ENCODE results near the gene MAX.

The MAX gene, protein sequence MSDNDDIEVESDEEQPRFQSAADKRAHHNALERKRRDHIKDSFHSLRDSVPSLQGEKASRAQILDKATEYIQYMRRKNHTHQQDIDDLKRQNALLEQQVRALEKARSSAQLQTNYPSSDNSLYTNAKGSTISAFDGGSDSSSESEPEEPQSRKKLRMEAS

GRCh38 chr14:65102441-65103149 is at the start of gene MAX:
TSS of gene MAX (minus strand) at chr14:65102517. CDS start at chr14:65102339, 178 bp downstream.
- Histone ChIP-seq H3K27ac (ENCODE audit: low read depth, low read length) (peak within 1 kb of the TSS; percentile 86), H3K4me1 (ENCODE audit: control insufficient read depth in 5 of 5, insufficient read depth in 5 of 5, low read length in 5 of 5) (peaks cover 14 to 37% (median 35%) of the 10 kb centered on the region in 5 donors), H3K9ac (ENCODE audit: low read length in 5 of 5) (peak within 1 kb of the TSS; percentile 48 to 96 (median 94))

DNA sequence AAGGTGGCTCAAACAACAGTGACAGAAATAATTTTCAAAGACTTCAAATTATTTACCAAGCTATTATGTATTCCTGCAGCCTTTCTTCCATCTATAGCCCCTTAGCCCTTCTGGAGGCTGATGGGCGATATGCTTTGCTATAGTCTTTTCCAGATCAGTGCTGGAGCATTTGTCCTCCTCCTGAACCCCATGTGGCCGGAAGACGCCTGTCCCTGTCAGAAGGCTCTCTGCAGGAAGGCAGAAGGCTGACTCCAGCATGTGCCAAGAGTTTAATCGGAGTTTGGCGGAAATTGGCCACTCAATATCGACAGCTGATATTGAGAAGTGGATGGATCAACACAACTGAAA is 49.3 kb upstream of the MAX start:
- no peaks in the 10 kb centered on the region for H3K9me3 ChIP-seq (ENCODE audit: control insufficient read depth in 5 of 5, low read length in 5 of 5)
- H3K27me3 ChIP-seq (ENCODE audit: control insufficient read depth in 5 of 5, insufficient read depth in 4 of 5, low read length in 5 of 5), result no peaks in the 10 kb centered on the region
- no peaks in the 10 kb centered on the region for H3K36me3 ChIP-seq (ENCODE audit: control insufficient read depth in 5 of 5, insufficient read depth in 5 of 5, low read length in 5 of 5)
- H3K4me3 ChIP-seq (ENCODE audit: low read depth in 1 of 5, low read length in 5 of 5), result no peak overlapping the region
- no peak overlapping the region for H3K27ac ChIP-seq (ENCODE audit: low read depth, low read length)
- H3K4me1 ChIP-seq (ENCODE audit: control insufficient read depth in 5 of 5, insufficient read depth in 5 of 5, low read length in 5 of 5), result peaks cover 2 to 8% (median 4%) of the 10 kb centered on the region in 5 donors
- H3K9ac ChIP-seq (ENCODE audit: low read length in 5 of 5), result no peak overlapping the region

More at GRCh38 chr14:65102441-65103149, at the start of gene MAX:
- H3K36me3 ChIP-seq (ENCODE audit: control insufficient read depth in 5 of 5, insufficient read depth in 5 of 5, low read length in 5 of 5), result no peaks in the 10 kb centered on the region
- H3K27me3 ChIP-seq (ENCODE audit: control insufficient read depth in 5 of 5, insufficient read depth in 4 of 5, low read length in 5 of 5), result no peaks in the 10 kb centered on the region
- H3K9me3 ChIP-seq (ENCODE audit: control insufficient read depth in 5 of 5, low read length in 5 of 5), result no peaks in the 10 kb centered on the region
- peak within 1 kb of the TSS; percentile 77 to 89 (median 85) for H3K4me3 ChIP-seq (ENCODE audit: low read depth in 1 of 5, low read length in 5 of 5)

GRCh38 chr14:65150898-65151608 is 48.7 kb upstream of the MAX start:
- H3K4me3 ChIP-seq (ENCODE audit: low read depth in 1 of 5, low read length in 5 of 5), result no peak overlapping the region
- H3K4me1 ChIP-seq (ENCODE audit: control insufficient read depth in 5 of 5, insufficient read depth in 5 of 5, low read length in 5 of 5), result peaks cover 0 to 3% (median 0%) of the 10 kb centered on the region in 5 donors
- H3K9ac ChIP-seq (ENCODE audit: low read length in 5 of 5), result no peak overlapping the region
- no peaks in the 10 kb centered on the region for H3K9me3 ChIP-seq (ENCODE audit: control insufficient read depth in 5 of 5, low read length in 5 of 5)
- H3K27ac ChIP-seq (ENCODE audit: low read depth, low read length), result no peak overlapping the region
- H3K27me3 ChIP-seq (ENCODE audit: control insufficient read depth in 5 of 5, insufficient read depth in 4 of 5, low read length in 5 of 5), result no peaks in the 10 kb centered on the region
- no peaks in the 10 kb centered on the region for H3K36me3 ChIP-seq (ENCODE audit: control insufficient read depth in 5 of 5, insufficient read depth in 5 of 5, low read length in 5 of 5)

GRCh38 chr14:65149116-65149515 is 46.8 kb upstream of the MAX start:
- Histone ChIP-seq H3K4me1 (ENCODE audit: control insufficient read depth in 5 of 5, insufficient read depth in 5 of 5, low read length in 5 of 5) (no peaks in the 10 kb centered on the region), H3K27ac (ENCODE audit: low read depth, low read length) (no peak overlapping the region), H3K36me3 (ENCODE audit: control insufficient read depth in 5 of 5, insufficient read depth in 5 of 5, low read length in 5 of 5) (no peaks in the 10 kb centered on the region), H3K9me3 (ENCODE audit: control insufficient read depth in 5 of 5, low read length in 5 of 5) (no peaks in the 10 kb centered on the region), H3K9ac (ENCODE audit: low read length in 5 of 5) (no peak overlapping the region), H3K27me3 (ENCODE audit: control insufficient read depth in 5 of 5, insufficient read depth in 4 of 5, low read length in 5 of 5) (peaks cover 2 to 6% (median 5%) of the 10 kb centered on the region in 5 donors), H3K4me3 (ENCODE audit: low read depth in 1 of 5, low read length in 5 of 5) (no peak overlapping the region)

DNA sequence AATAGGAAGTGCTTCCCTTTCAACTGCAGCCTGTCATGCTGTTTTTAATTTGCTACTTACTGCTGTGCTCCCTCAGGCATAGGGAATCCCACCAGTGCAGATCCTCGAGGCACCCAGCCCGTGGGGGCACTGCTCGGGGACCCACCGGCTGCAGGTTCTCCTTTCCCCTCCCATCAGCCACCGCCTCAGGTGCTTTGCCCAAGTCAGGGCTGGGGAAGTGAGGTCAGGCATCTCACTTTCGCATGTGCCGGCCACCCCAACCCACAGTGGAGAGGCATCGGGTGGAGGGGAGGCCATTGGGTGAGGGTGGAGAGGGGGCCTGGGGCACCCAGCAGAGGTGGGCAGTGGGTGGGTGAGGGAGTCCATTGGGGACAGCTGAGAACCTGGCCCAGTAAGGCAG is 41.9 kb upstream of the MAX start:
- Histone ChIP-seq H3K9me3 (ENCODE audit: control insufficient read depth in 5 of 5, low read length in 5 of 5) (no peaks in the 10 kb centered on the region), H3K9ac (ENCODE audit: low read length in 5 of 5) (no peak overlapping the region), H3K4me1 (ENCODE audit: control insufficient read depth in 5 of 5, insufficient read depth in 5 of 5, low read length in 5 of 5) (no peaks in the 10 kb centered on the region), H3K27ac (ENCODE audit: low read depth, low read length) (no peak overlapping the region), H3K36me3 (ENCODE audit: control insufficient read depth in 5 of 5, insufficient read depth in 5 of 5, low read length in 5 of 5) (no peaks in the 10 kb centered on the region), H3K27me3 (ENCODE audit: control insufficient read depth in 5 of 5, insufficient read depth in 4 of 5, low read length in 5 of 5) (peaks cover 6 to 13% (median 10%) of the 10 kb centered on the region in 5 donors), H3K4me3 (ENCODE audit: low read depth in 1 of 5, low read length in 5 of 5) (no peak overlapping the region)

DNA sequence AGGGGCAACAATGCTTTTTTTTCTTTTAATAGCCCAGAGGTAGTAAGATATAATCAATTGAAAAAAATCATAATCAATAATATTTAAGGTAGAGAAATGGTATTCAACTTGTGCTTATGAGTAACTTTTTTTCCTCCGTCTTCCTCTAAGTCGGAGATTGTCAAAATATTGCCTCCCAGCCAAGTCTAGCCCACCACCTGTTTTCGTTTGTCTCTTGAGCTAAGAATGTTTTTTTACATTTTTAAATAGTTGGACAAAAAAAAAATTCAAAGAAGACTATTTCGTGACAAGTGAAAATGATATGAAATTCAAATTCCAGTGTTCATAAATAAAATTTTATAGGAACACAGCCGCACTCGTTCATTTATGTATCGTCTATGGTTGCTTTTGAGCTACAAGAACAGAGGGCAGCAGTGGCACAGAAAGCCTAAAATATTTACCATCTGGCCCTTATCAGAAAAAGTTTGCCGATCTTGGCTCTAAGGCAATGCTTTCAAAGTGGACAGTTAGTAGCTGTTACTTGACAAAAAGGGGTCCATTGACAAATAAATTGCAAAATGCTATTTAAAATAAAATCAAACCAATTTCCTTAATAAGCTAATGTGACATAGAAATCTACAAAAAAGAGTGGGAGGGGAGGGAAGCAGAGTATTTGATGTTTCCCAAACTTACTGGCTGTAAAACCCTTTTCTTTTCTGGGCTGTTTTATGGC is 40.8 kb upstream of the MAX start:
- Histone ChIP-seq H3K27me3 (ENCODE audit: control insufficient read depth in 5 of 5, insufficient read depth in 4 of 5, low read length in 5 of 5) (peaks cover 6 to 13% (median 10%) of the 10 kb centered on the region in 5 donors), H3K4me1 (ENCODE audit: control insufficient read depth in 5 of 5, insufficient read depth in 5 of 5, low read length in 5 of 5) (no peaks in the 10 kb centered on the region), H3K4me3 (ENCODE audit: low read depth in 1 of 5, low read length in 5 of 5) (no peak overlapping the region), H3K9me3 (ENCODE audit: control insufficient read depth in 5 of 5, low read length in 5 of 5) (no peaks in the 10 kb centered on the region), H3K27ac (ENCODE audit: low read depth, low read length) (no peak overlapping the region), H3K36me3 (ENCODE audit: control insufficient read depth in 5 of 5, insufficient read depth in 5 of 5, low read length in 5 of 5) (no peaks in the 10 kb centered on the region), H3K9ac (ENCODE audit: low read length in 5 of 5) (no peak overlapping the region)

DNA sequence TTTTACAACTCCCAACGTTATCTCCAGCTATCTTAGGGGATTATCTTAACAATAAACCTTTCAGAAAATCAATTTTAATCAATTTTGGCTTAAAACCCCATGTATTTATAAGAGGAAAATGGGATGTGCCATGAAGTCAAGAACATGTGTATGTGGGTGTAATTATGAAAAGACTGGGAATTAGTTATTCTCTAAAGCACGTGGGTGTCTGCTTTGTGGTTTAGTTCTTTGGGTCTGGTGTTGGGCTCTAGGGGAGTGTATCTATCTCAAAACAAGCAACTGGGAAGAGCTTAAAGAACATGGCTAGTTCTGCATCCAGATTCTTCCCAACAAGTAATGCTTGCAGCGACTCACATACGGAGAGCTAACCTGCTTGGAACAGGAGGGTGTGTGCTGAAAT is 40.1 kb upstream of the MAX start:
- Histone ChIP-seq H3K27me3 (ENCODE audit: control insufficient read depth in 5 of 5, insufficient read depth in 4 of 5, low read length in 5 of 5) (peaks cover 6 to 13% (median 10%) of the 10 kb centered on the region in 5 donors), H3K4me3 (ENCODE audit: low read depth in 1 of 5, low read length in 5 of 5) (no peak overlapping the region), H3K9ac (ENCODE audit: low read length in 5 of 5) (no peak overlapping the region), H3K27ac (ENCODE audit: low read depth, low read length) (no peak overlapping the region), H3K4me1 (ENCODE audit: control insufficient read depth in 5 of 5, insufficient read depth in 5 of 5, low read length in 5 of 5) (no peaks in the 10 kb centered on the region), H3K36me3 (ENCODE audit: control insufficient read depth in 5 of 5, insufficient read depth in 5 of 5, low read length in 5 of 5) (no peaks in the 10 kb centered on the region), H3K9me3 (ENCODE audit: control insufficient read depth in 5 of 5, low read length in 5 of 5) (no peaks in the 10 kb centered on the region)

DNA sequence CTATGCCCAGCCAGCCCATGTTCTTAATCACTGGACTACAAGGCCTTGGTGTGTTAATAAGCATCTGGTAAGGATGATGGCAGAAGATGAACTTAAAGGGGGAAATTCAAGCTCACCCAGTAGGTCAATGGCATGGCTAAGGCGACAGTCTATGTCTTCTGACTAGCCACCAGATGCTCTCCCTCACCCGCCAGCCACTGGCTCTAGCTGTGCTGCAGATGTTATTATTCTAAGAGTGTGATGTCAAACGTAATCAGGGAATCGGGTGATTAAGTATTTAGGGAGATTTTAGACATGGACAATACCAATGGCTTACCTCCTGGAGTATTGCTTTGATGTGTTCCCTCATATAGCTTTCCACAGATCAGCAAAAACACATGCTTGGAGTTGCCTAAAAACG is 39.2 kb upstream of the MAX start:
- Histone ChIP-seq H3K9ac (ENCODE audit: low read length in 5 of 5) (no peak overlapping the region), H3K4me1 (ENCODE audit: control insufficient read depth in 5 of 5, insufficient read depth in 5 of 5, low read length in 5 of 5) (no peaks in the 10 kb centered on the region), H3K4me3 (ENCODE audit: low read depth in 1 of 5, low read length in 5 of 5) (no peak overlapping the region), H3K9me3 (ENCODE audit: control insufficient read depth in 5 of 5, low read length in 5 of 5) (no peaks in the 10 kb centered on the region), H3K27me3 (ENCODE audit: control insufficient read depth in 5 of 5, insufficient read depth in 4 of 5, low read length in 5 of 5) (peaks cover 6 to 13% (median 10%) of the 10 kb centered on the region in 5 donors), H3K27ac (ENCODE audit: low read depth, low read length) (no peak overlapping the region), H3K36me3 (ENCODE audit: control insufficient read depth in 5 of 5, insufficient read depth in 5 of 5, low read length in 5 of 5) (no peaks in the 10 kb centered on the region)

- H3K27ac ChIP-seq (ENCODE audit: low read depth, low read length), result no peak overlapping the region
- no peaks in the 10 kb centered on the region for H3K4me1 ChIP-seq (ENCODE audit: control insufficient read depth in 5 of 5, insufficient read depth in 5 of 5, low read length in 5 of 5)
- H3K4me3 ChIP-seq (ENCODE audit: low read depth in 1 of 5, low read length in 5 of 5), result no peak overlapping the region
- no peaks in the 10 kb centered on the region for H3K27me3 ChIP-seq (ENCODE audit: control insufficient read depth in 5 of 5, insufficient read depth in 4 of 5, low read length in 5 of 5)
- H3K9me3 ChIP-seq (ENCODE audit: control insufficient read depth in 5 of 5, low read length in 5 of 5), result no peaks in the 10 kb centered on the region
- no peak overlapping the region for H3K9ac ChIP-seq (ENCODE audit: low read length in 5 of 5)
- no peaks in the 10 kb centered on the region for H3K36me3 ChIP-seq (ENCODE audit: control insufficient read depth in 5 of 5, insufficient read depth in 5 of 5, low read length in 5 of 5)
Measured at GRCh38 chr14:65137648-65138307, 35.5 kb upstream of the MAX start.

Data from subcutaneous abdominal adipose tissue (tissue), 5 donors.